Loucy (cell line): Measurements from ENCODE around the gene PVALEF.

Experiments
- EZH2phosphoT487 ChIP-seq: fragments of 200-600 bp; IDR thresholded peaks from 2 replicates; pipeline ENCODE4 v1.6.1; 2018; ENCODE audit warnings: antibody characterized with exemption, mild to moderate bottlenecking, moderate library complexity, borderline replicate concordance
- TF ChIP-seq, protein P1 (sequence below): fragments of 200-600 bp; sonication (generic); conservative IDR thresholded peaks from 2 replicates; pipeline ENCODE4 v1.5.1; 2014; ENCODE audit warnings: mild to moderate bottlenecking, antibody characterized with exemption, low read length

DNA sequence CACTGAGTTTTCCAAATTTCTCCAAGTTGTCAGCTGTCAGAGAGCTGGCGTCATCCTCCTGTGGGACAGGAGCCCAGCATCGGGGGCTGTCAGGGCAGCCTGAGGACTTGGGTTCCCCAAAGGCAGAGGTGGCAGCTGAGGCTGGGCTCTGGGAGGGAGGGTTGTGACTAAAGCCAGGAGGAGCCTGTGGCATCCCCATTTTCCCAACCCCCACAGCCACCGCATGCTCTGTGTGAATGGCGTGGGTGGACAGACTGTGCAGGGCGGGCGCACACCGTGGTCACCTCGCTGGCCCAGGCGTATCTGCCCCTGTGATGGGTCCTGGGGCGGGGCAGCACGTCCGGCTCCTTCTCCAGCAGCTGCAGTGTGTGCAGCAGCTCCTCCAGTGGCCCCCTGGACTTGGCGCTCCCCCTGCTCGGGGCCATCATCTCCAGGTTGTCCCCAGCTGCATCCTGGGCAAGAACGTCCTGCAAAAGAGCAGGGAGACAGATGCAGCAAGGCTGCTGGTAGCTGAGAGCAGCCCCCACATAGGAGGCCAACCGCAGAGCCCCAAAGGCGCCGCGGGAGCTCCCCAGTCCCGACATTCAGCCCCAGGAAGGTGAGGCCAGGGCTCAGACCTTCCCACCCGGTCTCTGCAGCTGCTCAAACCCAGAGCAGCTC is 32.7 kb downstream of the PVALEF start:
- no peak for TF ChIP-seq EZH2phosphoT487
- TF ChIP-seq, protein P1, sequence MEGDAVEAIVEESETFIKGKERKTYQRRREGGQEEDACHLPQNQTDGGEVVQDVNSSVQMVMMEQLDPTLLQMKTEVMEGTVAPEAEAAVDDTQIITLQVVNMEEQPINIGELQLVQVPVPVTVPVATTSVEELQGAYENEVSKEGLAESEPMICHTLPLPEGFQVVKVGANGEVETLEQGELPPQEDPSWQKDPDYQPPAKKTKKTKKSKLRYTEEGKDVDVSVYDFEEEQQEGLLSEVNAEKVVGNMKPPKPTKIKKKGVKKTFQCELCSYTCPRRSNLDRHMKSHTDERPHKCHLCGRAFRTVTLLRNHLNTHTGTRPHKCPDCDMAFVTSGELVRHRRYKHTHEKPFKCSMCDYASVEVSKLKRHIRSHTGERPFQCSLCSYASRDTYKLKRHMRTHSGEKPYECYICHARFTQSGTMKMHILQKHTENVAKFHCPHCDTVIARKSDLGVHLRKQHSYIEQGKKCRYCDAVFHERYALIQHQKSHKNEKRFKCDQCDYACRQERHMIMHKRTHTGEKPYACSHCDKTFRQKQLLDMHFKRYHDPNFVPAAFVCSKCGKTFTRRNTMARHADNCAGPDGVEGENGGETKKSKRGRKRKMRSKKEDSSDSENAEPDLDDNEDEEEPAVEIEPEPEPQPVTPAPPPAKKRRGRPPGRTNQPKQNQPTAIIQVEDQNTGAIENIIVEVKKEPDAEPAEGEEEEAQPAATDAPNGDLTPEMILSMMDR = no peak
